ENCODE data around the gene OSBPL8.
"Not testable (repeated sequence)": the region's sequence is repeated elsewhere in the genome, so short reads cannot be mapped to it uniquely, and the experiment has no call there.

Gene OSBPL8

GRCh38 chr12:76529226-76529918 lies 30.2 kb downstream of the OSBPL8 start:
- no peak overlapping the region for H3K9ac ChIP-seq (ENCODE audit: insufficient read length, low read depth)
- H3K36me3 ChIP-seq (ENCODE audit: insufficient read depth, insufficient read length, low read length), result peaks cover 6% of the 10 kb centered on the region
- no peaks in the 10 kb centered on the region for H3K4me1 ChIP-seq (ENCODE audit: insufficient read depth, insufficient read length)
- H3K9me3 ChIP-seq (ENCODE audit: insufficient read depth, low read length), result peaks cover 5% of the 10 kb centered on the region; the same call in 1 of the 2 replicates
- TF ChIP-seq ZNF274 (IDR thresholded peaks at IDR 0.05; ENCODE audit: low read depth, low read length) (no peak), SUZ12 (IDR thresholded peaks at IDR 0.05; ENCODE audit: extremely low read depth, insufficient read depth, insufficient read length) (no peak), YY1 (IDR thresholded peaks at IDR 0.05; ENCODE audit: insufficient read depth, insufficient read length) (no peak)
- DNase-seq (ENCODE audit: low read depth, low spot score), result no peak
- H3K27me3 ChIP-seq (ENCODE audit: insufficient read depth, insufficient read length), result no peaks in the 10 kb centered on the region
- no peak overlapping the region for H3K4me3 ChIP-seq (ENCODE audit: insufficient read length, low read depth)

- Histone ChIP-seq H3K9me3 (ENCODE audit: insufficient read depth, low read length) (peaks cover 50% of the 10 kb centered on the region), H3K9ac (ENCODE audit: insufficient read length, low read depth) (no peak overlapping the region), H3K27me3 (ENCODE audit: insufficient read depth, insufficient read length) (no peaks in the 10 kb centered on the region), H3K4me1 (ENCODE audit: insufficient read depth, insufficient read length) (no peaks in the 10 kb centered on the region), H3K36me3 (ENCODE audit: insufficient read depth, insufficient read length, low read length) (peaks cover 6% of the 10 kb centered on the region), H3K4me3 (ENCODE audit: insufficient read length, low read depth) (no peak overlapping the region)
- TF ChIP-seq YY1 (IDR thresholded peaks at IDR 0.05; ENCODE audit: insufficient read depth, insufficient read length) (no peak), SUZ12 (IDR thresholded peaks at IDR 0.05; ENCODE audit: extremely low read depth, insufficient read depth, insufficient read length) (no peak), ZNF274 (IDR thresholded peaks at IDR 0.05; ENCODE audit: low read depth, low read length) (no peak)
- no peak for DNase-seq (ENCODE audit: low read depth, low spot score)
Measured at GRCh38 chr12:76523408-76523807, 36.2 kb downstream of the OSBPL8 start.

GRCh38 chr12:76520348-76520747 lies 39.2 kb downstream of the OSBPL8 start:
- no peak overlapping the region for H3K4me3 ChIP-seq (ENCODE audit: insufficient read length, low read depth)
- H3K9me3 ChIP-seq (ENCODE audit: insufficient read depth, low read length), result peaks cover 76% of the 10 kb centered on the region
- TF ChIP-seq SUZ12 (IDR thresholded peaks at IDR 0.05; ENCODE audit: extremely low read depth, insufficient read depth, insufficient read length) (no peak), ZNF274 (IDR thresholded peaks at IDR 0.05; ENCODE audit: low read depth, low read length) (no peak)

GRCh38 chr12:76519538-76519937 lies 40.0 kb downstream of the OSBPL8 start:
- no peak overlapping the region for H3K9ac ChIP-seq (ENCODE audit: insufficient read length, low read depth)
- no peaks in the 10 kb centered on the region for H3K36me3 ChIP-seq (ENCODE audit: insufficient read depth, insufficient read length, low read length)
- no peaks in the 10 kb centered on the region for H3K27me3 ChIP-seq (ENCODE audit: insufficient read depth, insufficient read length)
- no peak for DNase-seq (ENCODE audit: low read depth, low spot score)
- no peak for TF ChIP-seq SUZ12 (IDR thresholded peaks at IDR 0.05; ENCODE audit: extremely low read depth, insufficient read depth, insufficient read length)
- no peak for TF ChIP-seq ZNF274 (IDR thresholded peaks at IDR 0.05; ENCODE audit: low read depth, low read length)
- TF ChIP-seq YY1 (IDR thresholded peaks at IDR 0.05; ENCODE audit: insufficient read depth, insufficient read length), result no peak
- no peaks in the 10 kb centered on the region for H3K4me1 ChIP-seq (ENCODE audit: insufficient read depth, insufficient read length)
- H3K9me3 ChIP-seq (ENCODE audit: insufficient read depth, low read length), result peaks cover 78% of the 10 kb centered on the region
- H3K4me3 ChIP-seq (ENCODE audit: insufficient read length, low read depth), result no peak overlapping the region

More at GRCh38 chr12:76520348-76520747, 39.2 kb downstream of the OSBPL8 start:
- H3K36me3 ChIP-seq (ENCODE audit: insufficient read depth, insufficient read length, low read length), result no peaks in the 10 kb centered on the region
- no peak overlapping the region for H3K9ac ChIP-seq (ENCODE audit: insufficient read length, low read depth)
- DNase-seq (ENCODE audit: low read depth, low spot score), result no peak
- H3K27me3 ChIP-seq (ENCODE audit: insufficient read depth, insufficient read length), result no peaks in the 10 kb centered on the region
- no peaks in the 10 kb centered on the region for H3K4me1 ChIP-seq (ENCODE audit: insufficient read depth, insufficient read length)

- H3K9me3 ChIP-seq (ENCODE audit: insufficient read depth, low read length), result peaks cover 74% of the 10 kb centered on the region
- TF ChIP-seq ZNF274 (IDR thresholded peaks at IDR 0.05; ENCODE audit: low read depth, low read length) (no peak), YY1 (IDR thresholded peaks at IDR 0.05; ENCODE audit: insufficient read depth, insufficient read length) (no peak), SUZ12 (IDR thresholded peaks at IDR 0.05; ENCODE audit: extremely low read depth, insufficient read depth, insufficient read length) (no peak)
Measured at GRCh38 chr12:76518699-76519098, 40.9 kb downstream of the OSBPL8 start.

GRCh38 chr12:76515271-76515670 lies 44.3 kb downstream of the OSBPL8 start:
- TF ChIP-seq SUZ12 (IDR thresholded peaks at IDR 0.05; ENCODE audit: extremely low read depth, insufficient read depth, insufficient read length), result no peak
- TF ChIP-seq ZNF274 (IDR thresholded peaks at IDR 0.05; ENCODE audit: low read depth, low read length), result no peak
- no peak for TF ChIP-seq YY1 (IDR thresholded peaks at IDR 0.05; ENCODE audit: insufficient read depth, insufficient read length)
- Histone ChIP-seq H3K4me3 (ENCODE audit: insufficient read length, low read depth) (no peak overlapping the region), H3K4me1 (ENCODE audit: insufficient read depth, insufficient read length) (no peaks in the 10 kb centered on the region), H3K36me3 (ENCODE audit: insufficient read depth, insufficient read length, low read length) (no peaks in the 10 kb centered on the region), H3K9ac (ENCODE audit: insufficient read length, low read depth) (no peak overlapping the region), H3K9me3 (ENCODE audit: insufficient read depth, low read length) (peaks cover 59% of the 10 kb centered on the region), H3K27me3 (ENCODE audit: insufficient read depth, insufficient read length) (no peaks in the 10 kb centered on the region)
- DNase-seq (ENCODE audit: low read depth, low spot score), result no peak

More at GRCh38 chr12:76518699-76519098, 40.9 kb downstream of the OSBPL8 start:
- no peak overlapping the region for H3K4me3 ChIP-seq (ENCODE audit: insufficient read length, low read depth)
- peak; percentile 74 for DNase-seq (ENCODE audit: low read depth, low spot score)
- H3K9ac ChIP-seq (ENCODE audit: insufficient read length, low read depth), result no peak overlapping the region
- no peaks in the 10 kb centered on the region for H3K27me3 ChIP-seq (ENCODE audit: insufficient read depth, insufficient read length)
- H3K4me1 ChIP-seq (ENCODE audit: insufficient read depth, insufficient read length), result no peaks in the 10 kb centered on the region
- H3K36me3 ChIP-seq (ENCODE audit: insufficient read depth, insufficient read length, low read length), result no peaks in the 10 kb centered on the region

GRCh38 chr12:76511116-76511716 lies 48.4 kb downstream of the OSBPL8 start:
- H3K36me3 ChIP-seq (ENCODE audit: insufficient read depth, insufficient read length, low read length); H3K27me3 ChIP-seq (ENCODE audit: insufficient read depth, insufficient read length); H3K4me3 ChIP-seq (ENCODE audit: insufficient read length, low read depth); H3K4me1 ChIP-seq (ENCODE audit: insufficient read depth, insufficient read length); H3K9ac ChIP-seq (ENCODE audit: insufficient read length, low read depth); DNase-seq (ENCODE audit: low read depth, low spot score): not testable (repeated sequence)
- peaks cover 19% of the 10 kb centered on the region; the same call in 1 of the 2 replicates for H3K9me3 ChIP-seq (ENCODE audit: insufficient read depth, low read length)
